ENCODE data around the gene RERG.
"Not testable (repeated sequence)": the region's sequence is repeated elsewhere in the genome, so short reads cannot be mapped to it uniquely, and the experiment has no call there.

The RERG gene

GRCh38 chr12:15151161-15152091, 69.8 kb downstream of the RERG start:
- in situ Hi-C loops (cut with MboI; ENCODE audit: low sequenced_read_pairs), result no loop called here

GRCh38 chr12:15146585-15146984, 74.6 kb downstream of the RERG start:
- in situ Hi-C loops (cut with MboI; ENCODE audit: low sequenced_read_pairs), result no loop called here

GRCh38 chr12:15143467-15143866, 77.8 kb downstream of the RERG start:
- in situ Hi-C loops (cut with MboI; ENCODE audit: low sequenced_read_pairs), result no loop called here

GRCh38 chr12:15142711-15143110, 78.5 kb downstream of the RERG start:
- in situ Hi-C loops (cut with MboI; ENCODE audit: low sequenced_read_pairs), result no loop called here

DNA sequence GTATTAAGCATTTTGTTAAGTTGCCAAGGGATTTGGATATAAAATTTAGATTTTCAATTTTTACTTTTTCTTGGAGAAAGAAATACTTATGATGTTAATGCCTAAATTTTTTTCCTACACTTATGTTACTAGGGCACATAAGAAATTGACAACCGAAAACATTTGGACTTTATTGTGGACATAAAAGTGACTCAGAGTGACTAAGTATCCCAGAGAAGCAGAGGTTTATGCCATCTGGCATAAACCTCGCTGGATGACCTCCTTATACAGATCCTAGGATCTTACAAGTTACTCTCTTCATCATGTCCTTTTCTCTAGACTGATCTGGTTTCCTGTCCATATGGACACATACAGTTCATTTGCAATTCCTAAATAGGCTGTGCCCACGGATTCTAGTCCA, 89.8 kb downstream of the RERG start:
- in situ Hi-C loops (cut with MboI; ENCODE audit: low sequenced_read_pairs), result no loop called here

DNA sequence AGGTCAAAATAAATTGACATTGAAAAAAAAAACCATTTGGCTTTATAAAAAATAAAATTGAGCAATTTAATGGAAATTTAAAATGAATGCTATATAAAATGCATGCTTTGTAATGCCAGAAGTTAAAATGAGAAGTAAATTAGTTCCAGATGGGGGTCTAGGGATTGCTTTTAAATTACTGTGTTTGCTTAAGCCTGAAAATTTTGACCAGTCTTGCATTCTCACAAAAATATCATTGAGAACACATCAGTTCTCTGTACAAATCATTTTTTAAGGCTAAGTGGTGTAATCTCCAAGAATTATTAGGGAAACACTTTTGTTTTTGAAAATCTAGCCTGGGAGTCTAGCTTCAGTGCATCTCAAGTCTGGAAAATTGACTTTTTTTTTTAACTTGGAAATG, 90.7 kb downstream of the RERG start:
- in situ Hi-C loops (cut with MboI; ENCODE audit: low sequenced_read_pairs), result no loop called here

DNA sequence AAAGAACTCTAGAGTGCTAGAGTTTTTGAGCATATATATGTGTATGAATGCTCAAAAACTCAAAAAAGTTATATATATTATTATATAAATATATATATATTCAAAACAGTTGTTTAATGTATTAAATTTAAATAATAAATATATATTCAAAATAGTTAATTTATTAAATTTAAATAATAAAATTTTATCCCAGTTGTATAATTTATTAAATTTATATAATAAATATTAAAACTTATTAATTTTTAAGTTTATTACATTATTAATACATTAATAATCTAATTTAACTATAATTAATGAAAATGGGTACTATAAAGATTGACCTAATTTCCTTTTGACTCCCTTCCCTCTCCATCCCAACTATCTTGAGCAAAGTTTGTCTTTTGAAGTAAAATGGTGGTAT, 97.8 kb downstream of the RERG start:
- in situ Hi-C loops (cut with MboI; ENCODE audit: low sequenced_read_pairs), result no loop called here

GRCh38 chr12:15122344-15122743, 98.9 kb downstream of the RERG start:
- in situ Hi-C loops (cut with MboI; ENCODE audit: low sequenced_read_pairs), result no loop called here

GRCh38 chr12:15118955-15119354, 102.3 kb downstream of the RERG start:
- in situ Hi-C loops (cut with MboI; ENCODE audit: low sequenced_read_pairs), result no loop called here

DNA sequence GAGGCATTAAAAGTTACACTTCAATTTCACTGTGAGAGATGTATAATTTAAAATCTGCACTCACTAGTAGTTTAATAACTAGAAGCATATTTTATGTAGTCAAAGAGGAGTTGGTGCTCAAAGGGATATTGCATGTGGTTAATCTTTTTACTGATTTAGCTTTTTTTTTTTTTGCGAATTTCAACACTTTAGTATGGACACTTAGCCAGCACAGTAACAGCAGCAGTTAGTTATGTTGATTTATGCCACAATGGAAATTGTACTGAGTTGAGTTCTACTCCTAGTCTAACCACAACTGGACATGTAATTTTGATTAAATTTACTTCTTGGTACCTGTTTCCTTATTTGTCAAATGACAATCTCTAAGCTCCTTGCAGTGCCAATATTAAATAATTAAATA, 104.2 kb downstream of the RERG start:
- in situ Hi-C loops (cut with MboI; ENCODE audit: low sequenced_read_pairs), result no loop called here

DNA sequence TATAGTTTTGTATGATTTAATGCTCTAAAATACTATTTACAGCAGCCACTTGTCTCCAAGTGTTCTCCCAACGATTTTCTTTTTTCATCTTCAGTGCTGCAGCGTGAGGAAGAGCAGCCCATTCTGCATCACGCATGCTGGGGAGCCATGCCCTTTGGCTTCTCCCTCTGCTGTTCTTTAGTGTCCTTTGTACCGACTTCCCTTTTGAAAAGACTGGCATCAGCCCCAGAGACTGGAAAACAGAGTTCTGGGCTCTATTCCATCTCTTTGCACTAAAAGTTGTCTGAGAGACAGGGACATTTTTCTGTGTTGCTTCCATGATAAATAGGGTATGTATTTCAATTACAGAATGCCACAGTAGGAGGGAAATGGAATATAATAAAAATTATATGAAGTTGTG, 105.1 kb downstream of the RERG start:
- in situ Hi-C loops (cut with MboI; ENCODE audit: low sequenced_read_pairs), result no loop called here

DNA sequence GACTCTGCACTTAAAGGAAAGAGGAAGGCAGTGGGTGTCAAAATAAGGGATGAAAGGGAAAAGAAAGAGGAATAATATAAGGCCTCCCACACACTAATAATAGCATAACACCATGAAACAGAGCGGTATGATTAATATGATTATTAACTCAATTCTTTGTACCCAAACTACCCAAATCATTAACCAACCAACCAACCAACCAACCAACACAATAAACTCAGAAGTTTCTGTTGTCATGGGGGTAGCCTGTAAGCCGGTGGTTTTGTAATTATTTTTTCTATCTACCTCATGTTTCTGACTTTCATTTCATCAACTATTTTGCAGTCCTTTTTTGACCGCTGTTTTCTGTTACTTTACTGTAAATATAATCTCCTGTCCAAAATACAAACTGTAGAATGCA, 105.8 kb downstream of the RERG start:
- in situ Hi-C loops (cut with MboI; ENCODE audit: low sequenced_read_pairs), result no loop called here

DNA sequence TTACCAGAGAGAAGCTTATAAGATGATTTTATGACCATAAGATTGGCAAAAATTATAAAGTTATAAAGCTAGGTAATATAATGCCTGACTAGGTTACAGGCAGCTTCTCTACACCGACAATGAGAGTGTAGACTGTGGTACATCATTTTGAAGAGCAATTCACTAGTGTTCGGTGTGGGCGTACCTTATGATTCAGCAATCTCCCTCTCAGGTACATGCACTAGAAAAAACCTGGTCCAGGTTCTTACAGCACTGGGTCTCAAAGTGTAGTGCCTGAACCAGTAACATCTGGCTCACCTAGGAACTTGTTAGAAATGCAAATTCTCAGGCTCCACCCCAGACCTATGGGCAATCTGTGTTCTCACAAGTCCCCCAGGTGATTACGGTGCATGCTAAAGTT, 106.7 kb downstream of the RERG start:
- in situ Hi-C loops (cut with MboI; ENCODE audit: low sequenced_read_pairs), result no loop called here

- in situ Hi-C loops (cut with MboI; ENCODE audit: low sequenced_read_pairs), result no loop called here
These were observed 128.4 kb downstream of the RERG start for GRCh38 chr12:15092826-15093225.

- in situ Hi-C loops (cut with MboI; ENCODE audit: low sequenced_read_pairs), result no loop called here
These were observed 130.8 kb downstream of the RERG start for GRCh38 chr12:15090441-15090840.

DNA sequence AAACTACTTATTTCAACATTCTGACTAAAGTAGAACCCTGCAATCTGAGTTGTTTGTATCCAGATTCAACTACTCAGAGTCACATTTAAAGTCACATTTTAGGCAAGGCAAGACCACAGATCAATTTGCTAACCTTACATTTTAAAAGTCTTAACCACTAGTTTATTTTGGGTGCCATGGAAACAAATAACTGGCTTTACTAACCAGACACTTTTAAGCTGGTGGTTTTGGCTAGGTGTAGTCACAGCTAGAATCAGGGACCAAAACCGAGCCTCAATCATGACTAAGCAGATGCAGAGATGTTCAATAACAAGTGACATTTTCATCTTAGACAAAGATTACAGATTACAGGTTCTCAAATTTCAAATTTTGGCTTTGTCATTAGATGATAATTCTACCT, 133.1 kb downstream of the RERG start:
- in situ Hi-C loops (cut with MboI; ENCODE audit: low sequenced_read_pairs), result no loop called here

- in situ Hi-C loops (cut with MboI; ENCODE audit: low sequenced_read_pairs), result not testable (repeated sequence)
These were observed 143.5 kb downstream of the RERG start for GRCh38 chr12:15077751-15078150.

- in situ Hi-C loops (cut with MboI; ENCODE audit: low sequenced_read_pairs), result no loop called here
These were observed 146.9 kb downstream of the RERG start for GRCh38 chr12:15074351-15074750.

- in situ Hi-C loops (cut with MboI; ENCODE audit: low sequenced_read_pairs), result no loop called here
These were observed 162.1 kb downstream of the RERG start for GRCh38 chr12:15059123-15059522.

All from hTERT RPE-1 (cell line).